HCT116 (cell line): ENCODE data around the gene CALM1. TPM values are rescaled to one million over a fixed set of nuclear protein-coding genes. Genes with fewer than 3 reads are reported as not detected.

Source experiments
- ATAC-seq: fragments of 200-7000 bp; cut with Tn5 transposase; 2 replicates; pipeline ENCODE4 v1.9.1; 2020; ENCODE audit warnings: mild to moderate bottlenecking, moderate library complexity
- BruUV-seq: library from RNA; stranded (reverse); fragments of 400-500 nt; replicated peaks from 2 replicates; lab custom pipeline; 2021; lab: Mats Ljungman, UMichigan
- CTCF ChIA-PET: fragments of 300-600 bp; sonication (Branson Sonifier 250); formaldehyde crosslinking; loops from one replicate; lab custom pipeline; 2021; ENCODE audit warnings: antibody characterized with exemption; lab: Charles Lee
- POLR2A ChIA-PET: fragments of 300-600, 350-600 bp; sonication (Branson Sonifier 250); formaldehyde crosslinking; loops from one replicate; lab custom pipeline; 2021; ENCODE audit warnings: antibody characterized with exemption; lab: Charles Lee
- RAD21 ChIA-PET, 2 experiments: fragments of 300-600 bp; sonication (Branson Sonifier 250); formaldehyde crosslinking; loops; one replicate each; lab custom pipeline; 2023; ENCODE audit warnings: low total read pairs in 2 of 2; ENCODE audit not compliant: uncharacterized antibody in 2 of 2, unreplicated experiment in 2 of 2, low non-redundant PET in 1 of 2; lab: Charles Lee
- DNase-seq: peaks from one replicate; pipeline ENCODE4 v3.0.0-alpha.2; 2010; ENCODE audit warnings: low read depth, low spot score
- H2AFZ ChIP-seq: fragments of 200-600 bp; shearing (Covaris generic), sonication (generic); 2 replicates; pipeline ENCODE4 v1.6.1; 2017; ENCODE audit warnings: low read depth, mixed run types, mixed read lengths, antibody characterized with exemption, low read length; ENCODE audit not compliant: poor library complexity, severe bottlenecking
- H3K27ac ChIP-seq: 2 replicates; pipeline ENCODE4 v1.5.1; 2012; ENCODE audit warnings: low read depth, low read length
- H3K27me3 ChIP-seq: fragments of 200-600 bp; sonication (generic); 2 replicates; pipeline ENCODE4 v1.6.1; 2016; ENCODE audit warnings: mixed run types, low read length, mixed read lengths; ENCODE audit not compliant: insufficient read depth
- H3K36me3 ChIP-seq, 2 experiments: fragments of 200-500 bp in 1 of 2; fragments of 200-600 bp in 1 of 2; sonication (Bioruptor generic) in 1 of 2; sonication (generic) in 1 of 2; 2 replicates each; pipeline versions ENCODE4 v1.5.1 to v1.6.1; 2014 to 2016; ENCODE audit warnings: low read length in 2 of 2, inconsistent platforms in 1 of 2, mixed read lengths in 1 of 2, mixed run types in 1 of 2; ENCODE audit not compliant: insufficient read depth in 2 of 2, control insufficient read depth in 1 of 2
- H3K4me1 ChIP-seq, 2 experiments: fragments of 200-600 bp in 1 of 2; sonication (generic) in 1 of 2; 2 replicates each; pipeline versions ENCODE4 v1.5.1 to v1.6.1; 2012 to 2017; ENCODE audit warnings: low read length in 2 of 2, inconsistent platforms in 1 of 2, mild to moderate bottlenecking in 1 of 2, mixed read lengths in 1 of 2, mixed run types in 1 of 2, moderate library complexity in 1 of 2; ENCODE audit not compliant: insufficient read depth in 2 of 2, control insufficient read depth in 1 of 2
- H3K4me2 ChIP-seq: fragments of 200-600 bp; sonication (generic); 2 replicates; pipeline ENCODE4 v1.6.1; 2017; ENCODE audit warnings: mixed run types, low read length, mixed read lengths
- H3K4me3 ChIP-seq, 2 experiments: fragments of 200-600 bp in 1 of 2; sonication (generic) in 1 of 2; replicated peaks in 1 of 2; 2 replicates each; pipeline ENCODE4 v1.5.1; 2011 to 2016; ENCODE audit warnings: low read length in 2 of 2, control low read depth in 1 of 2, low read depth in 1 of 2, mild to moderate bottlenecking in 1 of 2, mixed read lengths in 1 of 2, mixed run types in 1 of 2
- H3K79me2 ChIP-seq: fragments of 200-600 bp; sonication (generic); 2 replicates; pipeline ENCODE4 v1.6.1; 2017; ENCODE audit warnings: mild to moderate bottlenecking, mixed run types, low read length, moderate library complexity, mixed read lengths; ENCODE audit not compliant: insufficient read depth
- H3K9ac ChIP-seq: fragments of 200-600 bp; sonication (generic); 2 replicates; pipeline ENCODE4 v1.6.1; 2016; ENCODE audit warnings: low read length, mixed read lengths
- H3K9me2 ChIP-seq: fragments of 200-600 bp; sonication (generic), shearing (Covaris generic); 2 replicates; pipeline ENCODE4 v1.6.1; 2017; ENCODE audit warnings: mixed run types, mild to moderate bottlenecking, moderate library complexity; ENCODE audit not compliant: insufficient read depth
- H3K9me3 ChIP-seq, 2 experiments: fragments of 200-500 bp in 1 of 2; fragments of 200-600 bp in 1 of 2; sonication (Bioruptor generic) in 1 of 2; sonication (generic) in 1 of 2; 2 replicates each; pipeline ENCODE4 v1.6.1; 2014 to 2017; ENCODE audit warnings: low read length in 2 of 2, mixed read lengths in 2 of 2, inconsistent platforms in 1 of 2, low read depth in 1 of 2, mild to moderate bottlenecking in 1 of 2, mixed run types in 1 of 2, moderate library complexity in 1 of 2; ENCODE audit not compliant: control insufficient read depth in 1 of 2, insufficient read depth in 1 of 2
- H4K20me1 ChIP-seq: fragments of 200-600 bp; sonication (generic), shearing (Covaris generic); 2 replicates; pipeline ENCODE4 v1.6.1; 2017; ENCODE audit warnings: mixed run types, mild to moderate bottlenecking, moderate library complexity; ENCODE audit not compliant: insufficient read depth
- CBX3 ChIP-seq: IDR thresholded peaks from 2 replicates; pipeline ENCODE4 v1.6.1; 2012; ENCODE audit warnings: low read depth
- CEBPB ChIP-seq: IDR thresholded peaks from 2 replicates; pipeline ENCODE4 v1.6.1; 2012; ENCODE audit warnings: low read depth
- EGR1 ChIP-seq: IDR thresholded peaks from 2 replicates; pipeline ENCODE4 v1.6.1; 2012; ENCODE audit warnings: low read depth
- ELF1 ChIP-seq: IDR thresholded peaks from 2 replicates; pipeline ENCODE4 v1.6.1; 2012; ENCODE audit warnings: low read depth, borderline replicate concordance
- EZH2 ChIP-seq: fragments of 200-600 bp; sonication (generic); IDR thresholded peaks from 2 replicates; pipeline ENCODE4 v1.6.1; 2017; ENCODE audit warnings: antibody characterized with exemption, mixed run types
- EZH2phosphoT487 ChIP-seq: fragments of 200-600 bp; IDR thresholded peaks from 2 replicates; pipeline ENCODE4 v1.6.1; 2018; ENCODE audit warnings: antibody characterized with exemption, borderline replicate concordance
- FOSL1 ChIP-seq: IDR thresholded peaks from 2 replicates; pipeline ENCODE4 v1.6.1; 2012; ENCODE audit warnings: low read depth
- JUND ChIP-seq: IDR thresholded peaks from 2 replicates; pipeline ENCODE4 v1.6.1; 2012
- POLR2AphosphoS5 ChIP-seq: IDR thresholded peaks from 2 replicates; pipeline ENCODE4 v1.6.1; 2011; ENCODE audit warnings: mild to moderate bottlenecking, low read depth, low read length, moderate library complexity
- SIN3A ChIP-seq: IDR thresholded peaks from 2 replicates; pipeline ENCODE4 v1.6.1; 2012; ENCODE audit warnings: low read depth
- SP1 ChIP-seq: IDR thresholded peaks from 2 replicates; pipeline ENCODE4 v1.6.1; 2012; ENCODE audit warnings: low read depth
- SRF ChIP-seq: IDR thresholded peaks from 2 replicates; pipeline ENCODE4 v1.6.1; 2012; ENCODE audit warnings: low read depth
- ZFX ChIP-seq: fragments of 450-650 bp; IDR thresholded peaks from 2 replicates; pipeline ENCODE4 v1.6.1; 2017
- ZNF274 ChIP-seq: fragments of 200-500 bp; sonication (Bioruptor generic); IDR thresholded peaks from 2 replicates; pipeline ENCODE4 v1.6.1; 2014; ENCODE audit warnings: mild to moderate bottlenecking, low read depth, low read length, inconsistent platforms
- intact Hi-C: fragments of 100-400 bp; cut with micrococcal nuclease; formaldehyde crosslinking; loops from 2 replicates; pipeline ENCODE4 v1.10.0; 2022
- total RNA-seq: library from RNA; stranded (reverse); gene quantifications from one replicate; pipeline ENCODE4 v1.2.1, GENCODE V29; 2021; ENCODE audit not compliant: unreplicated experiment
- TF ChIP-seq, protein P1 (sequence below): IDR thresholded peaks from 2 replicates; pipeline ENCODE4 v1.6.1; 2012
- TF ChIP-seq, protein P2 (sequence below), 3 experiments: fragments of 200-600 bp in 1 of 3; sonication (generic) in 1 of 3; IDR thresholded peaks in 2 of 3; conservative IDR thresholded peaks in 1 of 3; 2 replicates each; pipeline ENCODE4 v1.5.1; 2012 to 2017; ENCODE audit warnings: low read depth in 2 of 3, low read length in 2 of 3, antibody characterized with exemption in 1 of 3, borderline replicate concordance in 1 of 3, control low read depth in 1 of 3, mild to moderate bottlenecking in 1 of 3, mixed read lengths in 1 of 3, mixed run types in 1 of 3, moderate library complexity in 1 of 3; ENCODE audit not compliant: insufficient read depth in 1 of 3
- TF ChIP-seq, protein P3 (sequence below): IDR thresholded peaks from 2 replicates; pipeline ENCODE4 v1.6.1; 2012; ENCODE audit warnings: low read depth
- TF ChIP-seq, protein P4 (sequence below): IDR thresholded peaks from 2 replicates; pipeline ENCODE4 v1.6.1; 2012
- TF ChIP-seq, protein P5 (sequence below): IDR thresholded peaks from 2 replicates; pipeline ENCODE4 v1.6.1; 2011; ENCODE audit warnings: mild to moderate bottlenecking, low read length, moderate library complexity; ENCODE audit not compliant: insufficient replicate concordance; ENCODE audit errors: extremely low read depth

The CALM1 gene
- total RNA-seq, 1 experiment from 2014 or later = 261 TPM

GRCh38 chr14:90412058-90412457, 15.2 kb downstream of the CALM1 start (continued):
- TF ChIP-seq, protein P1, sequence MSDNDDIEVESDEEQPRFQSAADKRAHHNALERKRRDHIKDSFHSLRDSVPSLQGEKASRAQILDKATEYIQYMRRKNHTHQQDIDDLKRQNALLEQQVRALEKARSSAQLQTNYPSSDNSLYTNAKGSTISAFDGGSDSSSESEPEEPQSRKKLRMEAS = no peak

- Histone ChIP-seq H3K4me2 (no peak overlapping the region), H3K4me3 (no peak overlapping the region), H3K9me2 (no peaks in the 10 kb centered on the region), H3K36me3 (no peaks in the 10 kb centered on the region), H3K9ac (no peak overlapping the region), H3K79me2 (no peaks in the 10 kb centered on the region), H3K27me3 (no peaks in the 10 kb centered on the region), H2AFZ (no peak overlapping the region), H4K20me1 (no peaks in the 10 kb centered on the region), H3K4me1 (peaks cover 9 to 14% of the 10 kb centered on the region in 2 experiments), H3K27ac (no peak overlapping the region), H3K9me3 (no peaks in the 10 kb centered on the region)
- no peak for DNase-seq
- ChIA-PET RAD21 (no interaction called here), POLR2A (no interaction called here), CTCF (interaction anchor here (0.9 to 2.0 kb wide), 3 partner anchors 11 to 102 kb away, joined by 4 to 8 read pairs (median 5); no protein-coding TSS in a partner anchor)
- ATAC-seq = no peak
- intact Hi-C loops = no loop called here
- BruUV-seq = no TSS peak
- TF ChIP-seq SRF (no peak), SP1 (no peak), ZNF274 (no peak), SIN3A (no peak), JUND (no peak), EZH2phosphoT487 (no peak), CBX3 (no peak), EZH2 (no peak), FOSL1 (no peak), CEBPB (no peak), ZFX (no peak), ELF1 (no peak), POLR2AphosphoS5 (no peak), EGR1 (no peak)
- TF ChIP-seq, protein P2, sequence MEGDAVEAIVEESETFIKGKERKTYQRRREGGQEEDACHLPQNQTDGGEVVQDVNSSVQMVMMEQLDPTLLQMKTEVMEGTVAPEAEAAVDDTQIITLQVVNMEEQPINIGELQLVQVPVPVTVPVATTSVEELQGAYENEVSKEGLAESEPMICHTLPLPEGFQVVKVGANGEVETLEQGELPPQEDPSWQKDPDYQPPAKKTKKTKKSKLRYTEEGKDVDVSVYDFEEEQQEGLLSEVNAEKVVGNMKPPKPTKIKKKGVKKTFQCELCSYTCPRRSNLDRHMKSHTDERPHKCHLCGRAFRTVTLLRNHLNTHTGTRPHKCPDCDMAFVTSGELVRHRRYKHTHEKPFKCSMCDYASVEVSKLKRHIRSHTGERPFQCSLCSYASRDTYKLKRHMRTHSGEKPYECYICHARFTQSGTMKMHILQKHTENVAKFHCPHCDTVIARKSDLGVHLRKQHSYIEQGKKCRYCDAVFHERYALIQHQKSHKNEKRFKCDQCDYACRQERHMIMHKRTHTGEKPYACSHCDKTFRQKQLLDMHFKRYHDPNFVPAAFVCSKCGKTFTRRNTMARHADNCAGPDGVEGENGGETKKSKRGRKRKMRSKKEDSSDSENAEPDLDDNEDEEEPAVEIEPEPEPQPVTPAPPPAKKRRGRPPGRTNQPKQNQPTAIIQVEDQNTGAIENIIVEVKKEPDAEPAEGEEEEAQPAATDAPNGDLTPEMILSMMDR (IDR thresholded peaks at IDR 0.05 in 2 of 3, conservative IDR thresholded peaks at IDR 0.05 in 1 of 3; ENCODE audit: borderline replicate concordance in 1 of 3, insufficient read depth in 1 of 3, low read depth in 2 of 3, low read length in 2 of 3) = no peak
- TF ChIP-seq, protein P3, sequence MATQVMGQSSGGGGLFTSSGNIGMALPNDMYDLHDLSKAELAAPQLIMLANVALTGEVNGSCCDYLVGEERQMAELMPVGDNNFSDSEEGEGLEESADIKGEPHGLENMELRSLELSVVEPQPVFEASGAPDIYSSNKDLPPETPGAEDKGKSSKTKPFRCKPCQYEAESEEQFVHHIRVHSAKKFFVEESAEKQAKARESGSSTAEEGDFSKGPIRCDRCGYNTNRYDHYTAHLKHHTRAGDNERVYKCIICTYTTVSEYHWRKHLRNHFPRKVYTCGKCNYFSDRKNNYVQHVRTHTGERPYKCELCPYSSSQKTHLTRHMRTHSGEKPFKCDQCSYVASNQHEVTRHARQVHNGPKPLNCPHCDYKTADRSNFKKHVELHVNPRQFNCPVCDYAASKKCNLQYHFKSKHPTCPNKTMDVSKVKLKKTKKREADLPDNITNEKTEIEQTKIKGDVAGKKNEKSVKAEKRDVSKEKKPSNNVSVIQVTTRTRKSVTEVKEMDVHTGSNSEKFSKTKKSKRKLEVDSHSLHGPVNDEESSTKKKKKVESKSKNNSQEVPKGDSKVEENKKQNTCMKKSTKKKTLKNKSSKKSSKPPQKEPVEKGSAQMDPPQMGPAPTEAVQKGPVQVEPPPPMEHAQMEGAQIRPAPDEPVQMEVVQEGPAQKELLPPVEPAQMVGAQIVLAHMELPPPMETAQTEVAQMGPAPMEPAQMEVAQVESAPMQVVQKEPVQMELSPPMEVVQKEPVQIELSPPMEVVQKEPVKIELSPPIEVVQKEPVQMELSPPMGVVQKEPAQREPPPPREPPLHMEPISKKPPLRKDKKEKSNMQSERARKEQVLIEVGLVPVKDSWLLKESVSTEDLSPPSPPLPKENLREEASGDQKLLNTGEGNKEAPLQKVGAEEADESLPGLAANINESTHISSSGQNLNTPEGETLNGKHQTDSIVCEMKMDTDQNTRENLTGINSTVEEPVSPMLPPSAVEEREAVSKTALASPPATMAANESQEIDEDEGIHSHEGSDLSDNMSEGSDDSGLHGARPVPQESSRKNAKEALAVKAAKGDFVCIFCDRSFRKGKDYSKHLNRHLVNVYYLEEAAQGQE = no peak
- TF ChIP-seq, protein P4, sequence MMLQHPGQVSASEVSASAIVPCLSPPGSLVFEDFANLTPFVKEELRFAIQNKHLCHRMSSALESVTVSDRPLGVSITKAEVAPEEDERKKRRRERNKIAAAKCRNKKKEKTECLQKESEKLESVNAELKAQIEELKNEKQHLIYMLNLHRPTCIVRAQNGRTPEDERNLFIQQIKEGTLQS = no peak
- TF ChIP-seq, protein P5, sequence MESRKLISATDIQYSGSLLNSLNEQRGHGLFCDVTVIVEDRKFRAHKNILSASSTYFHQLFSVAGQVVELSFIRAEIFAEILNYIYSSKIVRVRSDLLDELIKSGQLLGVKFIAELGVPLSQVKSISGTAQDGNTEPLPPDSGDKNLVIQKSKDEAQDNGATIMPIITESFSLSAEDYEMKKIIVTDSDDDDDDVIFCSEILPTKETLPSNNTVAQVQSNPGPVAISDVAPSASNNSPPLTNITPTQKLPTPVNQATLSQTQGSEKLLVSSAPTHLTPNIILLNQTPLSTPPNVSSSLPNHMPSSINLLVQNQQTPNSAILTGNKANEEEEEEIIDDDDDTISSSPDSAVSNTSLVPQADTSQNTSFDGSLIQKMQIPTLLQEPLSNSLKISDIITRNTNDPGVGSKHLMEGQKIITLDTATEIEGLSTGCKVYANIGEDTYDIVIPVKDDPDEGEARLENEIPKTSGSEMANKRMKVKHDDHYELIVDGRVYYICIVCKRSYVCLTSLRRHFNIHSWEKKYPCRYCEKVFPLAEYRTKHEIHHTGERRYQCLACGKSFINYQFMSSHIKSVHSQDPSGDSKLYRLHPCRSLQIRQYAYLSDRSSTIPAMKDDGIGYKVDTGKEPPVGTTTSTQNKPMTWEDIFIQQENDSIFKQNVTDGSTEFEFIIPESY = no peak
- TF ChIP-seq, protein P1 = no peak
Measured at GRCh38 chr14:90416720-90417119, 19.9 kb downstream of the CALM1 start.
